DOHH2 (cell line): ENCODE results near the gene CDSN.

Experiments used
- H3F3A ChIP-seq: fragments of 200-600 bp; sonication (generic), shearing (Covaris generic); 2 replicates; pipeline ENCODE4 v1.6.0; 2016; ENCODE audit warnings: antibody characterized with exemption, mild to moderate bottlenecking; ENCODE audit not compliant: control insufficient read depth, insufficient read depth
- H3K27ac ChIP-seq: fragments of 200-600 bp; sonication (generic); 2 replicates; pipeline ENCODE4 v1.5.1; 2014; ENCODE audit warnings: low read depth, mild to moderate bottlenecking, low read length, moderate library complexity
- H3K27me3 ChIP-seq: fragments of 200-600 bp; sonication (generic); 2 replicates; pipeline ENCODE4 v1.6.1; 2014; ENCODE audit warnings: mild to moderate bottlenecking, low read length, mixed read lengths; ENCODE audit not compliant: control insufficient read depth
- H3K36me3 ChIP-seq: fragments of 200-600 bp; sonication (generic); 2 replicates; pipeline ENCODE4 v1.6.1; 2014; ENCODE audit warnings: mild to moderate bottlenecking, low read length, moderate library complexity, mixed read lengths; ENCODE audit not compliant: control insufficient read depth
- H3K4me1 ChIP-seq: fragments of 200-600 bp; sonication (generic); 2 replicates; pipeline ENCODE4 v1.6.1; 2014; ENCODE audit warnings: mild to moderate bottlenecking, low read length, mixed read lengths; ENCODE audit not compliant: control insufficient read depth
- H3K4me2 ChIP-seq: fragments of 200-600 bp; sonication (generic); 2 replicates; pipeline ENCODE4 v1.6.0; 2014; ENCODE audit warnings: mild to moderate bottlenecking, low read length, moderate library complexity
- H3K4me3 ChIP-seq: fragments of 200-600 bp; sonication (generic); 2 replicates; pipeline ENCODE4 v1.5.1; 2014; ENCODE audit warnings: mild to moderate bottlenecking, low read length, mixed read lengths
- H3K79me2 ChIP-seq: fragments of 200-600 bp; sonication (generic); 2 replicates; pipeline ENCODE4 v1.6.1; 2014; ENCODE audit warnings: mild to moderate bottlenecking, low read length, mixed read lengths; ENCODE audit not compliant: control insufficient read depth
- H3K9me2 ChIP-seq: fragments of 200-600 bp; sonication (generic); replicated peaks from 2 replicates; pipeline ENCODE4 v1.6.1; 2014; ENCODE audit warnings: mild to moderate bottlenecking, low read length, mixed read lengths; ENCODE audit not compliant: control insufficient read depth
- H3K9me3 ChIP-seq: fragments of 200-600 bp; sonication (generic); 2 replicates; pipeline ENCODE4 v1.6.1; 2014; ENCODE audit warnings: antibody characterized with exemption, low read length, mixed read lengths; ENCODE audit not compliant: control insufficient read depth, insufficient read depth
- H4K20me1 ChIP-seq: fragments of 200-600 bp; sonication (generic); 2 replicates; pipeline ENCODE4 v1.6.0; 2014; ENCODE audit warnings: low read depth, mild to moderate bottlenecking, antibody characterized with exemption, low read length, moderate library complexity; ENCODE audit not compliant: control insufficient read depth, insufficient read depth
- EZH2phosphoT487 ChIP-seq: fragments of 200-600 bp; sonication (generic); IDR thresholded peaks from 2 replicates; pipeline ENCODE4 v1.6.1; 2017; ENCODE audit warnings: borderline replicate concordance, mild to moderate bottlenecking, antibody characterized with exemption, low read length, moderate library complexity, mixed read lengths
- TF ChIP-seq, protein P1 (sequence below): fragments of 200-600 bp; sonication (generic); IDR thresholded peaks from one replicate; pipeline ENCODE4 v1.5.1; 2014; ENCODE audit warnings: antibody characterized with exemption, mild to moderate bottlenecking, low read depth, low read length; ENCODE audit not compliant: poor library complexity, severe bottlenecking

CDSN gene

DNA sequence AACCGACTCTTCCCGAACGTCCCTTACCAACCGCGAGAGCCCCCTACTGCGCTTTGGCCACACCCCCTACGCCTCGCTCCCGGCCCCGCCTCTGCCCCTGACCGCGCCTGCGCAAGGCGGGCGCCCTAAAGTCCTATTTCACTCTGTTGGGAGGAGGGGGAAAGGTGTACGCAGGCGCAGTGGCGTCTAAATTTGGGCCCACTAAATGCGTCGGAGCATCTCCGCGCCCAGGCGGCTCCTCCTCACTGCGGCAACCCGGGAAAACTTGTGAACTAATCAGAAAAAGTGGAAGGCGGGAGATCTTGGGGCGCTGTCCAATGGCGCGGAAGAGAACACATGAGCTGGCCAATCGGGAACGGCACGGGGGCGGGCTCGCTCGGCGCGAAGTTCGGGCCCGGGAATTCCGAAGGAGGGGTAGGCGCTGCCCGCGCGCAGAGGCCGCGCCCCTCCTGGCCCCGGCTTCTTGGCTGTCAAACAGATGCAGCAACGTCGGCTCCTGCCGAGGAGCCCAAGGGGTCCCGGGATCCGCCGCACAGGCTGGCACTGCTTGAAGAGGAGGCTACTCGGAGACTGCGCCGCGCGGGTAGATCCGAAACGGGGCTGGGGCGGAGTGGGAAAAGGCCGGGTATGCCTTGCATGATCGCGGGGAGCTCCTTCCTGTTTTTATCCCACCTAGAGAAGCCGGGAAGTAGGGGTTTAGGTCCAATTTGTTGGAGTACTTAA, 38.1 kb upstream of the CDSN start, which contains the start of gene TCF19:
Gene TCF19 (plus strand): TSS at position 450 of the 723 bp plus-strand sequence. CDS start 881 bp downstream, outside the sequence.
- Histone ChIP-seq H3K27ac (peak within 1 kb of the TSS; percentile 64), H3K4me3 (peak within 1 kb of the TSS; percentile 92), H3K9me2 (no peaks in the 10 kb centered on the region), H3K36me3 (peaks cover 55% of the 10 kb centered on the region), H3K4me2 (peak within 1 kb of the TSS; percentile 92), H3K9me3 (no peaks in the 10 kb centered on the region), H3F3A (0 out of 2 replicates have a peak, but pooled peaks cover 2% of the 10 kb centered on the region), H3K79me2 (peaks cover 48% of the 10 kb centered on the region), H3K4me1 (peaks cover 31% of the 10 kb centered on the region), H4K20me1 (no peaks in the 10 kb centered on the region), H3K27me3 (no peaks in the 10 kb centered on the region)
- TF ChIP-seq, protein P1, sequence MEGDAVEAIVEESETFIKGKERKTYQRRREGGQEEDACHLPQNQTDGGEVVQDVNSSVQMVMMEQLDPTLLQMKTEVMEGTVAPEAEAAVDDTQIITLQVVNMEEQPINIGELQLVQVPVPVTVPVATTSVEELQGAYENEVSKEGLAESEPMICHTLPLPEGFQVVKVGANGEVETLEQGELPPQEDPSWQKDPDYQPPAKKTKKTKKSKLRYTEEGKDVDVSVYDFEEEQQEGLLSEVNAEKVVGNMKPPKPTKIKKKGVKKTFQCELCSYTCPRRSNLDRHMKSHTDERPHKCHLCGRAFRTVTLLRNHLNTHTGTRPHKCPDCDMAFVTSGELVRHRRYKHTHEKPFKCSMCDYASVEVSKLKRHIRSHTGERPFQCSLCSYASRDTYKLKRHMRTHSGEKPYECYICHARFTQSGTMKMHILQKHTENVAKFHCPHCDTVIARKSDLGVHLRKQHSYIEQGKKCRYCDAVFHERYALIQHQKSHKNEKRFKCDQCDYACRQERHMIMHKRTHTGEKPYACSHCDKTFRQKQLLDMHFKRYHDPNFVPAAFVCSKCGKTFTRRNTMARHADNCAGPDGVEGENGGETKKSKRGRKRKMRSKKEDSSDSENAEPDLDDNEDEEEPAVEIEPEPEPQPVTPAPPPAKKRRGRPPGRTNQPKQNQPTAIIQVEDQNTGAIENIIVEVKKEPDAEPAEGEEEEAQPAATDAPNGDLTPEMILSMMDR, result no peak
- TF ChIP-seq EZH2phosphoT487, result no peak

GRCh38 chr6:31157513-31158139, 37.4 kb upstream of the CDSN start, which contains the start of gene CCHCR1:
Gene CCHCR1, minus strand, starts transcription at chr6:31157802. Its CDS starts 202 bp downstream, at chr6:31157600.
- H3K27ac ChIP-seq, result peak within 1 kb of the TSS; percentile 64
- H3K9me2 ChIP-seq, result no peaks in the 10 kb centered on the region
- peaks cover 49% of the 10 kb centered on the region for H3K36me3 ChIP-seq
- no peaks in the 10 kb centered on the region for H3K9me3 ChIP-seq
- H3K4me3 ChIP-seq, result peak within 1 kb of the TSS; percentile 92
- peaks cover 48% of the 10 kb centered on the region for H3K79me2 ChIP-seq
- no peaks in the 10 kb centered on the region for H3K27me3 ChIP-seq
- 0 out of 2 replicates have a peak, but pooled peaks cover 2% of the 10 kb centered on the region for H3F3A ChIP-seq
- peak within 1 kb of the TSS; percentile 92 for H3K4me2 ChIP-seq
- H3K4me1 ChIP-seq, result peaks cover 27% of the 10 kb centered on the region
- H4K20me1 ChIP-seq, result no peaks in the 10 kb centered on the region
- no peak for TF ChIP-seq EZH2phosphoT487
- TF ChIP-seq, protein P1, result no peak

DNA sequence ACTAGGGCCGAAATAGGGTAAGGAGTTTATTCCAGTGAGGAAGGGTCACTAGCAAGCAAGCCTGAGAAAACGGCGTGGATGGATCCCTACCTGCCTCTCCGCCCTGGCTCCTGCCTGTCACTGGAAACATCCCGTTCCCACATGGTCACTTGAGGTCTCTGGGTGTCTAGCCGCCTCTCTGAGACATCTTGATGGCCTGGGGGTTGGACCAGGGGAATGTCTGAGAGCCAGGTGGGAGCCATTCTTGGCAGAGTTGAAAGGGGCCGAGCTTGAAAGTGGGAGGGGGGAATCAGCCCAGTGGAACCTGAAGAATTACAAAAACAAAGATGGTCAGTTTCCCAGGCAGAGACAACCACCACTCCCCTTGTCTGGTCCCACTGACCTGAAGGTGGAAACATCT, 36.4 kb upstream of the CDSN start:
- H3K36me3 ChIP-seq, result peaks cover 39% of the 10 kb centered on the region

More for the DNA sequence above, 36.4 kb upstream of the CDSN start:
- no peak for TF ChIP-seq EZH2phosphoT487
- TF ChIP-seq, protein P1, result no peak
- no peaks in the 10 kb centered on the region for H3K27me3 ChIP-seq
- no peak overlapping the region for H3K27ac ChIP-seq
- peaks cover 23% of the 10 kb centered on the region for H3K4me1 ChIP-seq
- H4K20me1 ChIP-seq, result no peaks in the 10 kb centered on the region
- H3K4me2 ChIP-seq, result peak overlapping the region; percentile 71; the same call in 1 of the 2 replicates
- peak overlapping the region; percentile 92 for H3K4me3 ChIP-seq
- H3K79me2 ChIP-seq, result peaks cover 38% of the 10 kb centered on the region
- no peaks in the 10 kb centered on the region for H3K9me2 ChIP-seq
- 0 out of 2 replicates have a peak, but pooled peaks cover 2% of the 10 kb centered on the region for H3F3A ChIP-seq
- no peaks in the 10 kb centered on the region for H3K9me3 ChIP-seq
